Measurements from ENCODE around the gene UCHL1. TPM values are rescaled to one million over a fixed set of nuclear protein-coding genes. Genes with fewer than 3 reads are reported as not detected.

Gene UCHL1
- total and polyA plus RNA-seq, 2 of the 13 experiments (the other 11 are each of a cell fraction or from before 2014, with no cell fraction given) = not detected

- H3K36me3 ChIP-seq (replicated peaks in 1 of 2; ENCODE audit: control insufficient read depth in 1 of 2, insufficient read depth in 2 of 2, low read length in 2 of 2) = no peaks in the 10 kb centered on the region
- H3K79me2 ChIP-seq (ENCODE audit: insufficient read depth, low read length) = peaks cover 29% of the 10 kb centered on the region
- in situ Hi-C loops (cut with HindIII; ENCODE audit: extremely low pct_ligation_motif_present, low pct_unique_long_range_greater_than_20kb) (loop anchor here (5.0 to 10.0 kb wide), 3 partner anchors 90 to 293 kb away; no protein-coding TSS in a partner anchor), intact Hi-C loops (cut with micrococcal nuclease; ENCODE audit: unreplicated experiment) (no loop called here)
- no TSS peak for BruUV-seq (replicated peaks)
- FAIRE-seq (no peak), DNase-seq (ENCODE audit: low spot score) (no peak), ATAC-seq (peak; percentile 16)
- peak overlapping the region; percentile 88 for H3K4me2 ChIP-seq (ENCODE audit: low read depth, low read length)
- H3K9me3 ChIP-seq (ENCODE audit: low read length) = no peaks in the 10 kb centered on the region
- ChIA-PET POLR2A (interaction anchor here (1.0 to 3.5 kb wide), 3 partner anchors 29 to 237 kb away, joined by 3 to 40 read pairs (median 3); no protein-coding TSS in a partner anchor), CTCF (ENCODE audit: low intra/inter-chr PET ratio, low total read pairs) (interaction anchor here (1.7 to 3.6 kb wide), 4 partner anchors 38 to 287 kb away, joined by 4 to 26 read pairs (median 18); no protein-coding TSS in a partner anchor)
- peaks cover 35% of the 10 kb centered on the region for H3K4me1 ChIP-seq (ENCODE audit: insufficient read depth, low read length)
- no peaks in the 10 kb centered on the region for H4K20me1 ChIP-seq (ENCODE audit: insufficient read depth, low read length)
- peak overlapping the region; percentile 75 for H2AFZ ChIP-seq (ENCODE audit: low read length)
- H3K9ac ChIP-seq (ENCODE audit: insufficient read depth, low read depth, low read length) = peak overlapping the region; percentile 79; the same call in 1 of the 2 replicates
- H3K4me3 ChIP-seq (replicated peaks in 1 of 3; ENCODE audit: insufficient read depth in 1 of 3, low read depth in 2 of 3, low read length in 3 of 3) = peak overlapping the region; percentile 69 to 93 (median 88)
- 0% methylated on average over 9 of the region's 9 CpGs for WGBS (ENCODE audit: low lambda C conversion rate)
- peaks cover 0 to 5% of the 10 kb centered on the region in 2 experiments; a peak in 3 of 5 replicates for H3K27me3 ChIP-seq (ENCODE audit: control insufficient read depth in 1 of 2, insufficient read depth in 2 of 2, low read length in 2 of 2)
- TF ChIP-seq ZMAT3 (CRISPR knock-in tag; conservative IDR thresholded peaks at IDR 0.05) = 0 out of 2 replicates have a peak, but pooled peaks have one; percentile 3
- TF ChIP-seq KLF12 (CRISPR knock-in tag; IDR thresholded peaks at IDR 0.05; ENCODE audit: borderline replicate concordance) = 0 out of 2 replicates have a peak, but pooled peaks have one; percentile 0
- TF ChIP-seq SRSF4 (IDR thresholded peaks at IDR 0.05; ENCODE audit: low read depth, low read length, poor library complexity, severe bottlenecking) = no peak
- TF ChIP-seq ARID2 (CRISPR knock-in tag; IDR thresholded peaks at IDR 0.05; ENCODE audit: borderline replicate concordance) = 0 out of 2 replicates have a peak, but pooled peaks have one; percentile 17
- TF ChIP-seq, protein P1, sequence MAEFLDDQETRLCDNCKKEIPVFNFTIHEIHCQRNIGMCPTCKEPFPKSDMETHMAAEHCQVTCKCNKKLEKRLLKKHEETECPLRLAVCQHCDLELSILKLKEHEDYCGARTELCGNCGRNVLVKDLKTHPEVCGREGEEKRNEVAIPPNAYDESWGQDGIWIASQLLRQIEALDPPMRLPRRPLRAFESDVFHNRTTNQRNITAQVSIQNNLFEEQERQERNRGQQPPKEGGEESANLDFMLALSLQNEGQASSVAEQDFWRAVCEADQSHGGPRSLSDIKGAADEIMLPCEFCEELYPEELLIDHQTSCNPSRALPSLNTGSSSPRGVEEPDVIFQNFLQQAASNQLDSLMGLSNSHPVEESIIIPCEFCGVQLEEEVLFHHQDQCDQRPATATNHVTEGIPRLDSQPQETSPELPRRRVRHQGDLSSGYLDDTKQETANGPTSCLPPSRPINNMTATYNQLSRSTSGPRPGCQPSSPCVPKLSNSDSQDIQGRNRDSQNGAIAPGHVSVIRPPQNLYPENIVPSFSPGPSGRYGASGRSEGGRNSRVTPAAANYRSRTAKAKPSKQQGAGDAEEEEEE (CRISPR knock-in tag; IDR thresholded peaks at IDR 0.05; ENCODE audit: borderline replicate concordance) = no peak
- no peak overlapping the region for H3K27ac ChIP-seq (ENCODE audit: extremely low read length, insufficient read depth, low read length)
These were observed 41.6 kb upstream of the UCHL1 start for GRCh38 chr4:41215155-41215554.
